ENCODE measurements around the gene WNT11.

- no peak for TF ChIP-seq GATA3 (IDR thresholded peaks at IDR 0.05; ENCODE audit: low read depth, low read length)
- no peak for TF ChIP-seq GATA2 (IDR thresholded peaks at IDR 0.05; ENCODE audit: low read depth, low read length)
Measured at GRCh38 chr11:76148941-76149613, 57.2 kb downstream of the WNT11 start.
